IPS-18a (cell line): Measurements from ENCODE around the gene MAD1L1.

Experiments used
- H3K27ac ChIP-seq: one replicate; pipeline ENCODE4 v1.5.1; 2013; ENCODE audit warnings: low read length
- H3K27me3 ChIP-seq: one replicate; pipeline ENCODE4 v1.6.1; 2013; ENCODE audit warnings: mild to moderate bottlenecking, low read length; ENCODE audit not compliant: control insufficient read depth, insufficient read depth
- H3K36me3 ChIP-seq: one replicate; pipeline ENCODE4 v1.6.1; 2013; ENCODE audit warnings: low read depth, low read length; ENCODE audit not compliant: control insufficient read depth
- H3K4me1 ChIP-seq: one replicate; pipeline ENCODE4 v1.6.1; 2013; ENCODE audit warnings: low read depth, low read length; ENCODE audit not compliant: control insufficient read depth
- H3K4me3 ChIP-seq: one replicate; pipeline ENCODE4 v1.5.1; 2013; ENCODE audit warnings: low read length
- H3K9ac ChIP-seq: one replicate; pipeline ENCODE4 v1.6.1; 2013; ENCODE audit warnings: mild to moderate bottlenecking, low read length, moderate library complexity
- H3K9me3 ChIP-seq: one replicate; pipeline ENCODE4 v1.6.1; 2013; ENCODE audit warnings: low read depth, low read length; ENCODE audit not compliant: control insufficient read depth

The MAD1L1 gene

GRCh38 chr7:2022737-2023250 lies 210.0 kb downstream of the MAD1L1 start:
- Histone ChIP-seq H3K9ac (no peak overlapping the region), H3K9me3 (peaks cover 6% of the 10 kb centered on the region), H3K4me1 (peaks cover 3% of the 10 kb centered on the region), H3K4me3 (no peak overlapping the region), H3K36me3 (no peaks in the 10 kb centered on the region), H3K27me3 (no peaks in the 10 kb centered on the region), H3K27ac (no peak overlapping the region)

- Histone ChIP-seq H3K36me3 (no peaks in the 10 kb centered on the region), H3K9me3 (peaks cover 6% of the 10 kb centered on the region), H3K27ac (no peak overlapping the region), H3K9ac (no peak overlapping the region), H3K27me3 (no peaks in the 10 kb centered on the region), H3K4me1 (peaks cover 3% of the 10 kb centered on the region), H3K4me3 (no peak overlapping the region)
Observed at GRCh38 chr7:2022021-2022409, 210.7 kb downstream of the MAD1L1 start.

GRCh38 chr7:2019711-2020511 lies 212.8 kb downstream of the MAD1L1 start:
- H3K27ac ChIP-seq = no peak overlapping the region
- H3K27me3 ChIP-seq = no peaks in the 10 kb centered on the region
- H3K9me3 ChIP-seq = no peaks in the 10 kb centered on the region
- H3K36me3 ChIP-seq = no peaks in the 10 kb centered on the region
- H3K9ac ChIP-seq = no peak overlapping the region
- no peak overlapping the region for H3K4me3 ChIP-seq
- peaks cover 3% of the 10 kb centered on the region for H3K4me1 ChIP-seq

- Histone ChIP-seq H3K4me1 (peaks cover 3% of the 10 kb centered on the region), H3K27ac (no peak overlapping the region), H3K4me3 (no peak overlapping the region), H3K36me3 (no peaks in the 10 kb centered on the region), H3K27me3 (no peaks in the 10 kb centered on the region), H3K9ac (no peak overlapping the region), H3K9me3 (no peaks in the 10 kb centered on the region)
Observed at GRCh38 chr7:2019461-2019710, 213.4 kb downstream of the MAD1L1 start.

- Histone ChIP-seq H3K27me3 (no peaks in the 10 kb centered on the region), H3K9ac (no peak overlapping the region), H3K36me3 (no peaks in the 10 kb centered on the region), H3K4me3 (no peak overlapping the region), H3K27ac (no peak overlapping the region), H3K4me1 (peaks cover 3% of the 10 kb centered on the region), H3K9me3 (no peaks in the 10 kb centered on the region)
Observed at GRCh38 chr7:2018569-2019460, 213.9 kb downstream of the MAD1L1 start.

- H3K36me3 ChIP-seq = no peaks in the 10 kb centered on the region
- H3K4me1 ChIP-seq = peaks cover 3% of the 10 kb centered on the region
- H3K9me3 ChIP-seq = no peaks in the 10 kb centered on the region
- no peaks in the 10 kb centered on the region for H3K27me3 ChIP-seq
- H3K9ac ChIP-seq = no peak overlapping the region
- no peak overlapping the region for H3K27ac ChIP-seq
- H3K4me3 ChIP-seq = no peak overlapping the region
Observed at GRCh38 chr7:2017914-2018568, 214.7 kb downstream of the MAD1L1 start.

- no peaks in the 10 kb centered on the region for H3K27me3 ChIP-seq
- H3K4me1 ChIP-seq = peaks cover 3% of the 10 kb centered on the region
- no peak overlapping the region for H3K9ac ChIP-seq
- no peaks in the 10 kb centered on the region for H3K9me3 ChIP-seq
- H3K36me3 ChIP-seq = no peaks in the 10 kb centered on the region
- no peak overlapping the region for H3K27ac ChIP-seq
- H3K4me3 ChIP-seq = no peak overlapping the region
Observed at GRCh38 chr7:2017481-2017891, 215.3 kb downstream of the MAD1L1 start.

- no peaks in the 10 kb centered on the region for H3K36me3 ChIP-seq
- no peaks in the 10 kb centered on the region for H3K27me3 ChIP-seq
- H3K9ac ChIP-seq = no peak overlapping the region
- H3K4me1 ChIP-seq = peaks cover 3% of the 10 kb centered on the region
- no peak overlapping the region for H3K27ac ChIP-seq
- no peaks in the 10 kb centered on the region for H3K9me3 ChIP-seq
- no peak overlapping the region for H3K4me3 ChIP-seq
Observed at GRCh38 chr7:2016761-2017480, 215.8 kb downstream of the MAD1L1 start.

- Histone ChIP-seq H3K36me3 (no peaks in the 10 kb centered on the region), H3K4me3 (no peak overlapping the region), H3K4me1 (peaks cover under 1% of the 10 kb centered on the region), H3K9me3 (no peaks in the 10 kb centered on the region), H3K27ac (no peak overlapping the region), H3K27me3 (no peaks in the 10 kb centered on the region), H3K9ac (no peak overlapping the region)
Observed at GRCh38 chr7:2016021-2016631, 216.6 kb downstream of the MAD1L1 start.

- Histone ChIP-seq H3K27ac (no peak overlapping the region), H3K27me3 (no peaks in the 10 kb centered on the region), H3K9ac (no peak overlapping the region), H3K4me1 (no peaks in the 10 kb centered on the region), H3K9me3 (no peaks in the 10 kb centered on the region), H3K4me3 (no peak overlapping the region), H3K36me3 (no peaks in the 10 kb centered on the region)
Observed at GRCh38 chr7:2015251-2015871, 217.4 kb downstream of the MAD1L1 start.
